NCI-H510A treated with DMSO at 0.1 percent for 48 hours (cell line): ENCODE results near the gene SLC30A3.
"Not testable (repeated sequence)": the region's sequence is repeated elsewhere in the genome, so short reads cannot be mapped to it uniquely, and the experiment has no call there.

Source experiments
- DNase-seq: peaks from one replicate; lab custom pipeline; 2025; lab: John Stamatoyannopoulos, UW

Gene SLC30A3

GRCh38 chr2:27285481-27285880 lies 22.6 kb upstream of the SLC30A3 start:
- DNase-seq, result no peak

GRCh38 chr2:27284996-27285395 lies 22.1 kb upstream of the SLC30A3 start:
- DNase-seq, result no peak

GRCh38 chr2:27282892-27283291 lies 20.0 kb upstream of the SLC30A3 start:
- no peak for DNase-seq

- no peak for DNase-seq
Observed at GRCh38 chr2:27281855-27282559, 19.2 kb upstream of the SLC30A3 start, which contains the start of gene TRIM54. TSS of gene TRIM54 (plus strand) at chr2:27282429. CDS start at chr2:27282732, 303 bp downstream.

- DNase-seq, result no peak
Observed at GRCh38 chr2:27281442-27281841, 18.6 kb upstream of the SLC30A3 start.

GRCh38 chr2:27280826-27281225 lies 18.0 kb upstream of the SLC30A3 start:
- DNase-seq, result no peak

GRCh38 chr2:27278010-27278409 lies 15.2 kb upstream of the SLC30A3 start:
- no peak for DNase-seq

GRCh38 chr2:27275211-27276150 lies 12.6 kb upstream of the SLC30A3 start, which contains the start of gene DNAJC5G:
TSS of gene DNAJC5G (plus strand) at chr2:27275433. CDS start at chr2:27276729, 1,296 bp downstream.
- no peak for DNase-seq

- DNase-seq, result not testable (repeated sequence)
Observed at GRCh38 chr2:27272537-27273522, 10.0 kb upstream of the SLC30A3 start.

- no peak for DNase-seq
Observed at GRCh38 chr2:27271631-27272340, 8.9 kb upstream of the SLC30A3 start.

- no peak for DNase-seq
Observed at GRCh38 chr2:27270670-27271069, 7.8 kb upstream of the SLC30A3 start.

- no peak for DNase-seq
Observed at GRCh38 chr2:27270131-27270530, 7.3 kb upstream of the SLC30A3 start.

GRCh38 chr2:27268296-27268695 lies 5.4 kb upstream of the SLC30A3 start:
- not testable (repeated sequence) for DNase-seq

GRCh38 chr2:27265536-27265870 lies 2.7 kb upstream of the SLC30A3 start:
- DNase-seq, result no peak

- peak; percentile 73 for DNase-seq
Observed at GRCh38 chr2:27264753-27265535, 2.1 kb upstream of the SLC30A3 start.

GRCh38 chr2:27264253-27264752 lies 1.5 kb upstream of the SLC30A3 start:
- no peak for DNase-seq

GRCh38 chr2:27263287-27264252 lies 723 bp upstream of the SLC30A3 start:
- no peak for DNase-seq

- no peak for DNase-seq
Observed at GRCh38 chr2:27261926-27262298, 935 bp downstream of the SLC30A3 start.
